ENCODE data around the gene MLPH.

DNA sequence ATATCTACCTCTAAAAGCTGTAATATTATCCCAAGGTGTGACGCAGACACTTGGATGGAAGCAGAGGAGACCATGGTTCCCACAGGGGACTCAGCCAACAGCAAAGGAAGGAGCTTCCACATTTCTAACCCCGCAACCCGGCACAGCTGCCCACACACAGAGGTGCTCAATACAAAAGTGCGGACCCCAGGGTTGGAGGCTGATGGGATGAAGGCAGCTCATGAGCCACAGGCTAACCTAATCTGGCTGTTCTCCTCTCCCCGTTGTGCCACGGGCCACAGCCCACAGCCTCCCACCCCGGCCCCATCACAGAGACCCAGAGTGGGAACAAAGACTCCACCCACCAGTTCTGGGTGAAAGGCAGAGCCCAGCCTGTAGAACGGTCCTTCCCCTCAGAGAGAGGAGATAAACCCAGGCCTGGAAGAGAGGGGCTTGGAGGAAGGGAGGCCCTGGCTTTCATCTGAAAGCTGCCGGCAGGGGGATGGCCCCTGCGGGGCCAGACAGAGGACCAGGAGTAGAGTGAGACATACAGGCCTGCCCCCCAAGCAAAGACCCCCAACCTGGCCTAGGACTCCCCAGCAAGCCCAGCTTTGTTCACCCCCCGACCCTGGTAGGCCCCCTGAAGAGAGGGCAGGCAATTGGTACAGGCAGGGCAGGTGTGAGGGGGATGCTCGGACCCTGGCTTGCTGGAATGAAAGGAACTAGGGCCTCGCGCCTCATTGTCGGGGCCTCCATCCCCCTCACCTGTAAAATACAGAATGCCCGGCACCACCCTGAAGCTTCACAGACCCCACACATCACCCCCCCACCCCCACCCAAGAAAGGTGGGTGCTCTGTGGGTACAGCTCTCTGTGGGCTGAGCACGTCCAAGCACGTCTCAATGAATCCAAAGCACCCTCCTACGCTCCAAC lies 96.6 kb downstream of the MLPH start:
- TF ChIP-seq POLR2A (IDR thresholded peaks at IDR 0.05) (no peak), CTCF (IDR thresholded peaks at IDR 0.05) (no peak), POLR2AphosphoS5 (IDR thresholded peaks at IDR 0.05) (no peak)

All from breast epithelium (tissue), 3 donors.